HEK293 (cell line): Measurements from ENCODE around the gene ACRBP.

Source experiments
- BCL11A ChIP-seq: fragments of 450-650 bp; formaldehyde crosslinking; IDR thresholded peaks from 2 replicates; pipeline ENCODE4 v1.5.1; 2016; ENCODE audit warnings: low read depth, missing biosample characterization, missing genetic modification characterization
- HOXA7 ChIP-seq: sonication (generic); formaldehyde crosslinking; IDR thresholded peaks from 2 replicates; pipeline ENCODE4 v1.8.1; 2022; ENCODE audit warnings: missing genetic modification reagents, borderline replicate concordance
- ZNF280D ChIP-seq: fragments of 450-650 bp; formaldehyde crosslinking; IDR thresholded peaks from 2 replicates; pipeline ENCODE4 v1.5.1; 2016; ENCODE audit warnings: missing biosample characterization, missing genetic modification characterization
- ZNF366 ChIP-seq: fragments of 450-650 bp; formaldehyde crosslinking; conservative IDR thresholded peaks from 2 replicates; pipeline ENCODE4 v1.5.1; 2016; ENCODE audit warnings: missing biosample characterization, missing genetic modification characterization
- TF ChIP-seq, protein P1 (sequence below): fragments of 450-650 bp; formaldehyde crosslinking; IDR thresholded peaks from 2 replicates; pipeline ENCODE4 v1.5.1; 2016; ENCODE audit warnings: missing biosample characterization, missing genetic modification characterization, low read depth
- TF ChIP-seq, protein P2 (sequence below): fragments of 450-650 bp; formaldehyde crosslinking; IDR thresholded peaks from 2 replicates; pipeline ENCODE4 v1.5.1; 2016; ENCODE audit warnings: missing biosample characterization, missing genetic modification characterization

- TF ChIP-seq BCL11A (tag by site-specific recombination), result no peak
- TF ChIP-seq ZNF366 (tag by site-specific recombination), result peak; percentile 96
- TF ChIP-seq, protein P1, sequence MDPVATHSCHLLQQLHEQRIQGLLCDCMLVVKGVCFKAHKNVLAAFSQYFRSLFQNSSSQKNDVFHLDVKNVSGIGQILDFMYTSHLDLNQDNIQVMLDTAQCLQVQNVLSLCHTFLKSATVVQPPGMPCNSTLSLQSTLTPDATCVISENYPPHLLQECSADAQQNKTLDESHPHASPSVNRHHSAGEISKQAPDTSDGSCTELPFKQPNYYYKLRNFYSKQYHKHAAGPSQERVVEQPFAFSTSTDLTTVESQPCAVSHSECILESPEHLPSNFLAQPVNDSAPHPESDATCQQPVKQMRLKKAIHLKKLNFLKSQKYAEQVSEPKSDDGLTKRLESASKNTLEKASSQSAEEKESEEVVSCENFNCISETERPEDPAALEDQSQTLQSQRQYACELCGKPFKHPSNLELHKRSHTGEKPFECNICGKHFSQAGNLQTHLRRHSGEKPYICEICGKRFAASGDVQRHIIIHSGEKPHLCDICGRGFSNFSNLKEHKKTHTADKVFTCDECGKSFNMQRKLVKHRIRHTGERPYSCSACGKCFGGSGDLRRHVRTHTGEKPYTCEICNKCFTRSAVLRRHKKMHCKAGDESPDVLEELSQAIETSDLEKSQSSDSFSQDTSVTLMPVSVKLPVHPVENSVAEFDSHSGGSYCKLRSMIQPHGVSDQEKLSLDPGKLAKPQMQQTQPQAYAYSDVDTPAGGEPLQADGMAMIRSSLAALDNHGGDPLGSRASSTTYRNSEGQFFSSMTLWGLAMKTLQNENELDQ (tag by site-specific recombination), result no peak
- TF ChIP-seq, protein P2, sequence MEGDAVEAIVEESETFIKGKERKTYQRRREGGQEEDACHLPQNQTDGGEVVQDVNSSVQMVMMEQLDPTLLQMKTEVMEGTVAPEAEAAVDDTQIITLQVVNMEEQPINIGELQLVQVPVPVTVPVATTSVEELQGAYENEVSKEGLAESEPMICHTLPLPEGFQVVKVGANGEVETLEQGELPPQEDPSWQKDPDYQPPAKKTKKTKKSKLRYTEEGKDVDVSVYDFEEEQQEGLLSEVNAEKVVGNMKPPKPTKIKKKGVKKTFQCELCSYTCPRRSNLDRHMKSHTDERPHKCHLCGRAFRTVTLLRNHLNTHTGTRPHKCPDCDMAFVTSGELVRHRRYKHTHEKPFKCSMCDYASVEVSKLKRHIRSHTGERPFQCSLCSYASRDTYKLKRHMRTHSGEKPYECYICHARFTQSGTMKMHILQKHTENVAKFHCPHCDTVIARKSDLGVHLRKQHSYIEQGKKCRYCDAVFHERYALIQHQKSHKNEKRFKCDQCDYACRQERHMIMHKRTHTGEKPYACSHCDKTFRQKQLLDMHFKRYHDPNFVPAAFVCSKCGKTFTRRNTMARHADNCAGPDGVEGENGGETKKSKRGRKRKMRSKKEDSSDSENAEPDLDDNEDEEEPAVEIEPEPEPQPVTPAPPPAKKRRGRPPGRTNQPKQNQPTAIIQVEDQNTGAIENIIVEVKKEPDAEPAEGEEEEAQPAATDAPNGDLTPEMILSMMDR, result peak; percentile 69; the same call in 1 of the 2 replicates
- no peak for TF ChIP-seq ZNF280D (tag by site-specific recombination)
- no peak for TF ChIP-seq HOXA7 (CRISPR knock-in tag)
These were observed 42.0 kb upstream of the ACRBP start, which contains the start of gene ZNF384 for GRCh38 chr12:6688999-6689882.
